Mesenchymal stem cell (in vitro differentiated cells and primary cell): Measurements from ENCODE around the gene ANKRD62. TPM values are rescaled to one million over a fixed set of nuclear protein-coding genes. Genes with fewer than 3 reads are reported as not detected.

ENCODE experiments used
- DNase-seq: peaks from one replicate; pipeline ENCODE4 v3.0.0-alpha.2; 2013
- H2AFZ ChIP-seq: one replicate; pipeline ENCODE4 v1.6.1; 2013; ENCODE audit warnings: low read depth, mild to moderate bottlenecking, control low read depth, inconsistent platforms, low read length, moderate library complexity
- H2AK5ac ChIP-seq: 2 replicates; pipeline ENCODE4 v1.6.1; 2013; ENCODE audit warnings: low read length, moderate library complexity, mild to moderate bottlenecking, inconsistent platforms; ENCODE audit not compliant: severe bottlenecking
- H2BK120ac ChIP-seq: one replicate; pipeline ENCODE4 v1.6.1; 2013; ENCODE audit warnings: low read depth, mild to moderate bottlenecking, inconsistent platforms, low read length, moderate library complexity
- H2BK12ac ChIP-seq, 2 experiments: one replicate each; pipeline ENCODE4 v1.6.1; 2013; ENCODE audit warnings: inconsistent platforms in 2 of 2, low read length in 2 of 2, mild to moderate bottlenecking in 2 of 2, moderate library complexity in 2 of 2, control low read depth in 1 of 2
- H2BK15ac ChIP-seq: one replicate; pipeline ENCODE4 v1.6.1; 2013; ENCODE audit warnings: mild to moderate bottlenecking, low read depth, inconsistent platforms; ENCODE audit not compliant: poor library complexity, severe bottlenecking
- H2BK5ac ChIP-seq: 2 replicates; pipeline ENCODE4 v1.6.1; 2013; ENCODE audit warnings: low read depth, mild to moderate bottlenecking, low read length, control low read depth, inconsistent platforms; ENCODE audit not compliant: poor library complexity, severe bottlenecking
- H3K14ac ChIP-seq, 2 experiments: one replicate each; pipeline ENCODE4 v1.6.1; 2013; ENCODE audit warnings: inconsistent platforms in 2 of 2, low read length in 2 of 2, control low read depth in 1 of 2, mild to moderate bottlenecking in 1 of 2, moderate library complexity in 1 of 2
- H3K18ac ChIP-seq, 2 experiments: one replicate each; pipeline ENCODE4 v1.6.1; 2013; ENCODE audit warnings: inconsistent platforms in 2 of 2, low read length in 2 of 2, control low read depth in 1 of 2, low read depth in 1 of 2, mild to moderate bottlenecking in 1 of 2
- H3K23ac ChIP-seq, 2 experiments: one replicate each; pipeline ENCODE4 v1.6.1; 2013; ENCODE audit warnings: inconsistent platforms in 2 of 2, low read length in 2 of 2, mild to moderate bottlenecking in 2 of 2, moderate library complexity in 2 of 2, control low read depth in 1 of 2
- H3K27ac ChIP-seq: 2 replicates; pipeline ENCODE4 v1.5.1; 2013; ENCODE audit warnings: mild to moderate bottlenecking, moderate library complexity, low read length, control low read depth, inconsistent platforms; ENCODE audit not compliant: poor library complexity, severe bottlenecking
- H3K27me3 ChIP-seq, 2 experiments: 2 replicates each; pipeline versions ENCODE4 v1.6.1 to v1.7.0; 2013; ENCODE audit warnings: low read length in 2 of 2, mild to moderate bottlenecking in 2 of 2, moderate library complexity in 2 of 2, control low read depth in 1 of 2, inconsistent platforms in 1 of 2; ENCODE audit not compliant: control insufficient read depth in 1 of 2, insufficient read depth in 1 of 2
- H3K36me3 ChIP-seq, 2 experiments: 2 replicates each; pipeline versions ENCODE4 v1.6.1 to v1.7.0; 2013; ENCODE audit warnings: low read length in 2 of 2, control low read depth in 1 of 2, inconsistent platforms in 1 of 2, low read depth in 1 of 2, mild to moderate bottlenecking in 1 of 2; ENCODE audit not compliant: insufficient read depth in 2 of 2, control insufficient read depth in 1 of 2
- H3K4ac ChIP-seq, 2 experiments: one replicate each; pipeline ENCODE4 v1.6.1; 2013; ENCODE audit warnings: inconsistent platforms in 2 of 2, low read length in 2 of 2, mild to moderate bottlenecking in 2 of 2, moderate library complexity in 2 of 2, control low read depth in 1 of 2, low read depth in 1 of 2
- H3K4me1 ChIP-seq: 2 replicates; pipeline ENCODE4 v1.6.1; 2013; ENCODE audit warnings: low read depth, low read length, control low read depth; ENCODE audit not compliant: control insufficient read depth, insufficient read depth
- H3K4me2 ChIP-seq: 2 replicates; pipeline ENCODE4 v1.6.1; 2013; ENCODE audit warnings: low read length, mild to moderate bottlenecking, inconsistent platforms; ENCODE audit not compliant: poor library complexity, severe bottlenecking
- H3K4me3 ChIP-seq, 2 experiments: 2 replicates each; pipeline versions ENCODE4 v1.5.1 to v1.7.0; 2013; ENCODE audit warnings: low read length in 2 of 2, mild to moderate bottlenecking in 2 of 2, control low read depth in 1 of 2, low read depth in 1 of 2; ENCODE audit not compliant: insufficient read depth in 1 of 2
- H3K79me1 ChIP-seq: replicated peaks from 2 replicates; pipeline ENCODE4 v1.6.1; 2013; ENCODE audit warnings: mild to moderate bottlenecking, control low read depth, low read length, inconsistent platforms; ENCODE audit not compliant: poor library complexity, severe bottlenecking
- H3K9ac ChIP-seq: 2 replicates; pipeline ENCODE4 v1.7.0; 2013; ENCODE audit warnings: mild to moderate bottlenecking, low read length, moderate library complexity
- H3K9me3 ChIP-seq: 2 replicates; pipeline ENCODE4 v1.7.0; 2013; ENCODE audit warnings: mild to moderate bottlenecking, low read length; ENCODE audit not compliant: control insufficient read depth
- H4K8ac ChIP-seq: one replicate; pipeline ENCODE4 v1.6.1; 2013; ENCODE audit warnings: inconsistent platforms, mild to moderate bottlenecking, low read length, moderate library complexity
- H4K91ac ChIP-seq: one replicate; pipeline ENCODE4 v1.6.1; 2013; ENCODE audit warnings: mild to moderate bottlenecking, low read length, inconsistent platforms
- WGBS: methylation state at CpG from one replicate; pipeline ENCODE4 v1.1.7; 2013; ENCODE audit warnings: mixed read lengths; 5-methylcytosine and 5-hydroxymethylcytosine counted together
- small RNA-seq: library from polyadenylated mRNA; stranded (forward); fragments of <200 nt; extraction: miRNeasy Mini kit (QIAGEN cat#:217004); gene quantifications from one replicate; pipeline ENCODE3, GENCODE V24; 2013; ENCODE audit warnings: low read depth

Gene ANKRD62

DNA sequence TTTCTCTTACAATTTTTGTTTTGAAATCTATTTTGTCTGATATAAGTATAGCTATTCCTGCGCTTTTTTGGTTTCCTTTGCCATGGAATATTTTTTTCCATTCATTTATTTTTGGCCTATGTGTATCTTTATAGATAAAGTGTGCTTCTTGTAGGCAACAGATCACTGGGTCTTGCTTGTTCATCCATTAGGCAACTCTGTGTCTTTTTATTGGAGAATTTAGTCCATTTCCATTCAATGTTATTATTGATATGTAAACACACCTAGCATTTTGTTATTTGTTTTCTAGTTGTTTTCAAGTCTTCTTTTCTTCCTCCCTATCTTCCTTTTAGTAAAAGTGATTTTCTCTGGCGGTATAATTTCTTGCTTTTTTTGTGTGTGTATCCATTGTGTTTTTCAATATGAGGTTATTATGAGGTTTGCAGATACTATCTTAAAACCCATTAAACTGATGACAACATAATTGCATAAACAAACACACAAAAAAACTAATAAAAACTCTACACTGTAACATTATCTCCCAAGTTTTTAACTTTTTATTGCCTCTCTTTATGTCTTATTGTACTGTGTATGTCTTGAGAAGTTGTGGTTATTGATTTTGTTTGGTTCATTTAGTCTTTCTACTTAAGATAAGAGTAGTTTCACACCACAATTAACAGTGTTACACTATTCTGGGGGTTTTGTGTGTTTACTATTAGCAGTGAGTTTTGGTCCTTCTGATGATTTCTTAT is 71.6 kb downstream of the ANKRD62 start:
- H3K9me3 ChIP-seq, result peaks cover 12% of the 10 kb centered on the region
- H3K36me3 ChIP-seq, result no peaks in the 10 kb centered on the region
- no peak overlapping the region for H3K14ac ChIP-seq
- H3K4ac ChIP-seq, result no peak overlapping the region
- H2BK12ac ChIP-seq, result no peak overlapping the region
- no peak overlapping the region for H3K9ac ChIP-seq
- H2BK5ac ChIP-seq, result no peak overlapping the region
- H3K23ac ChIP-seq, result no peak overlapping the region
- H4K8ac ChIP-seq, result no peak overlapping the region
- no peak for DNase-seq
- H3K18ac ChIP-seq, result no peak overlapping the region
- no peak overlapping the region for H2BK15ac ChIP-seq
- H3K4me3 ChIP-seq, result no peak overlapping the region
- H2BK120ac ChIP-seq, result no peak overlapping the region
- no peak overlapping the region for H2AFZ ChIP-seq
- H3K4me2 ChIP-seq, result no peak overlapping the region
- no peaks in the 10 kb centered on the region for H3K79me1 ChIP-seq
- no peak overlapping the region for H2AK5ac ChIP-seq
- no CpG with 5 or more reads among the region's 2 CpGs for whole genome bisulfite sequencing
- H4K91ac ChIP-seq, result no peak overlapping the region
- H3K27ac ChIP-seq, result no peak overlapping the region
- H3K4me1 ChIP-seq, result no peaks in the 10 kb centered on the region
- H3K27me3 ChIP-seq, result no peaks in the 10 kb centered on the region

Small RNAs within 50 kb of the gene (small RNA-seq; reads per million reads assigned to genes)
- not detected for gene RNU6-324P
